Measurements from ENCODE around the gene MUC21.

MUC21 gene

GRCh38 chr6:31038559-31038958 is 55.0 kb downstream of the MUC21 start:
- Histone ChIP-seq H3K18ac (ENCODE audit: low read depth in 1 of 2, low read length in 2 of 2) (no peak overlapping the region), H2BK15ac (ENCODE audit: low read depth, poor library complexity, severe bottlenecking) (no peak overlapping the region)
- 95% methylated on average over 7 of the region's 8 CpGs for WGBS

More at GRCh38 chr6:31038559-31038958, 55.0 kb downstream of the MUC21 start:
- H2AFZ ChIP-seq (ENCODE audit: low read depth, low read length) = no peak overlapping the region
- no peak overlapping the region for H3K4ac ChIP-seq (ENCODE audit: low read depth in 1 of 2, low read length in 2 of 2)
- H3K27me3 ChIP-seq (ENCODE audit: control insufficient read depth in 1 of 2, insufficient read depth in 1 of 2, low read length in 2 of 2) = peaks cover 0 to 3% of the 10 kb centered on the region in 2 experiments
- H4K91ac ChIP-seq (ENCODE audit: low read length) = no peak overlapping the region
- H3K4me2 ChIP-seq (ENCODE audit: low read length, poor library complexity, severe bottlenecking) = no peak overlapping the region
- H2BK12ac ChIP-seq (ENCODE audit: low read length in 2 of 2) = no peak overlapping the region
- no peak overlapping the region for H3K27ac ChIP-seq (ENCODE audit: low read length, poor library complexity, severe bottlenecking)
- H3K9ac ChIP-seq (ENCODE audit: low read length) = no peak overlapping the region
- H3K36me3 ChIP-seq (ENCODE audit: control insufficient read depth in 1 of 2, insufficient read depth in 2 of 2, low read depth in 1 of 2, low read length in 2 of 2) = no peaks in the 10 kb centered on the region
- no peak for DNase-seq
- no peak overlapping the region for H2BK5ac ChIP-seq (ENCODE audit: low read depth, low read length, poor library complexity, severe bottlenecking)
- H2BK120ac ChIP-seq (ENCODE audit: low read depth, low read length) = no peak overlapping the region
- no peak overlapping the region for H3K4me3 ChIP-seq (ENCODE audit: insufficient read depth in 1 of 2, low read depth in 1 of 2, low read length in 2 of 2)
- H3K23ac ChIP-seq (ENCODE audit: low read length in 2 of 2) = no peak overlapping the region
- no peaks in the 10 kb centered on the region for H3K9me3 ChIP-seq (ENCODE audit: control insufficient read depth, low read length)
- H4K8ac ChIP-seq (ENCODE audit: low read length) = no peak overlapping the region
- no peaks in the 10 kb centered on the region for H3K79me1 ChIP-seq (replicated peaks; ENCODE audit: low read length, poor library complexity, severe bottlenecking)
- H3K14ac ChIP-seq (ENCODE audit: low read length in 2 of 2) = no peak overlapping the region
- H2AK5ac ChIP-seq (ENCODE audit: low read length, severe bottlenecking) = no peak overlapping the region
- peaks cover 13% of the 10 kb centered on the region for H3K4me1 ChIP-seq (ENCODE audit: control insufficient read depth, insufficient read depth, low read depth, low read length)

All from mesenchymal stem cell (in vitro differentiated cells and primary cell).